Activated naive CD4-positive, alpha-beta T cell treated with anti-CD3 and anti-CD28 coated beads for 36 hours (primary cell): Measurements from ENCODE around the gene ARX. TPM values are rescaled to one million over a fixed set of nuclear protein-coding genes. Genes with fewer than 3 reads are reported as not detected.

Experiments used
- CTCF ChIA-PET: fragments of 350-600 bp; sonication (Branson Sonifier 250); formaldehyde crosslinking; loops from one replicate; lab custom pipeline; 2021; ENCODE audit warnings: antibody characterized with exemption; lab: Charles Lee
- DNase-seq: peaks from one replicate; pipeline ENCODE4 v3.0.0-alpha.2; 2020
- H3K27ac Mint-ChIP-seq: one replicate; pipeline ENCODE4 v1.8.0; 2021; ENCODE audit warnings: mild to moderate bottlenecking, mixed read lengths
- H3K27me3 Mint-ChIP-seq: one replicate; pipeline ENCODE4 v1.8.0; 2021; ENCODE audit warnings: low read depth, mixed read lengths
- H3K36me3 Mint-ChIP-seq: one replicate; pipeline ENCODE4 v1.8.0; 2021; ENCODE audit warnings: low read depth, mixed read lengths
- H3K4me1 Mint-ChIP-seq: one replicate; pipeline ENCODE4 v1.8.0; 2021; ENCODE audit warnings: low read depth, mixed read lengths
- H3K4me3 Mint-ChIP-seq: one replicate; pipeline ENCODE4 v1.8.0; 2021; ENCODE audit warnings: mild to moderate bottlenecking, moderate library complexity, mixed read lengths
- H3K9me3 Mint-ChIP-seq: one replicate; pipeline ENCODE4 v1.8.0; 2021; ENCODE audit warnings: mixed read lengths
- intact Hi-C: fragments of 100-400 bp; cut with micrococcal nuclease; formaldehyde crosslinking; loops from one replicate; pipeline ENCODE4 v1.15.1; 2023
- total RNA-seq, 2 experiments: library from RNA; stranded (reverse); gene quantifications; one replicate each; pipeline ENCODE4 v1.2.3, GENCODE V29; 2021

Gene ARX
- total RNA-seq, 2 experiments from 2014 or later: not detected

DNA sequence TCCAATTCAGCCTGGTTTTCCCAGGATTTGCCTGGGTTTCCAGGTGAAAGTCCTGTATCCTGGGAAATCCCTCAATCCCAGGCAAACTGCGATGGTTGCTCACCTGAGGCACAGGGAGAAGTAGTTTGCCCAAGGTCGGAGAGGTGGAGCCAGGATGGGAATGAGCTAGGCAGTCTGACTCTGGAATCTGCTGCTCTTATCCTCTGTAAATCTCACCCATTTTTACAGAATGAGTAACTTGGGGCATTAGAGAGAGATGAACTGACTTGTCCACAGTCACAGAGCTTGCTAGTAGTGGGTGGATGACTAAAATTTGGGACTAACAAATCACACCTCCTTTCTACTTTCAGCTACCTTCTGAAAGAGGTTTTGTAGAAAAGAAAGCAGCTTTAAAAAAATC lies 9.8 kb upstream of the ARX start:
- no peak overlapping the region for H3K4me3 Mint-ChIP-seq
- DNase-seq: no peak
- intact Hi-C loops: loop anchor here (10.0 kb wide), 1 partner anchor 351 kb away; no protein-coding TSS in a partner anchor
- no peaks in the 10 kb centered on the region for H3K9me3 Mint-ChIP-seq
- CTCF ChIA-PET: no interaction called here
- H3K27me3 Mint-ChIP-seq: peaks cover 36% of the 10 kb centered on the region
- H3K4me1 Mint-ChIP-seq: peaks cover 17% of the 10 kb centered on the region
- no peaks in the 10 kb centered on the region for H3K36me3 Mint-ChIP-seq
- no peak overlapping the region for H3K27ac Mint-ChIP-seq

DNA sequence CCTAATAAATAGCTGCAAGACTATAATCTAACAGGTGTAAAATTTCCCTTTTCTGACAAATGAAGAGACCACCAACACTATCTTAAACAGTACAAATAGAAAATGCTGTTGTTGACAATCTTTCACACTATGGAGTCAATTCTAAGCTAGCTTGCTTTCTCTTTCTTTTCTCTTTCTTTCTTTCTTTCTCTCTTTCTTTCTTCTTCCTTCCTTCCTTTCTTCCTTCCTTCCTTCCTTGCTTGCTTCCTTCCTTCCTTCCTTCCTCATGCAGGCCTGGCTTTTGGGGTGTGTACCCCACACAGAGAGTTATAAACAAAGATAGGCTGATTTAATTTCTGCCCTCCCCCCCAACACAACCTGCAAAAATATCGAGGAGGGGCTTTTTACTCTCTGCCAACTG lies 8.1 kb upstream of the ARX start:
- Mint-ChIP-seq H3K36me3 (no peaks in the 10 kb centered on the region), H3K4me1 (peaks cover 17% of the 10 kb centered on the region), H3K9me3 (no peaks in the 10 kb centered on the region), H3K4me3 (no peak overlapping the region), H3K27me3 (peaks cover 43% of the 10 kb centered on the region), H3K27ac (no peak overlapping the region)
- no peak for DNase-seq
- intact Hi-C loops: loop anchor here (1.0 to 10.0 kb wide), 3 partner anchors 17 to 349 kb away; no protein-coding TSS in a partner anchor
- CTCF ChIA-PET: interaction anchor here (1.0 to 2.0 kb wide), 2 partner anchors 13 to 16 kb away, joined by 3 to 7 read pairs; no protein-coding TSS in a partner anchor

DNA sequence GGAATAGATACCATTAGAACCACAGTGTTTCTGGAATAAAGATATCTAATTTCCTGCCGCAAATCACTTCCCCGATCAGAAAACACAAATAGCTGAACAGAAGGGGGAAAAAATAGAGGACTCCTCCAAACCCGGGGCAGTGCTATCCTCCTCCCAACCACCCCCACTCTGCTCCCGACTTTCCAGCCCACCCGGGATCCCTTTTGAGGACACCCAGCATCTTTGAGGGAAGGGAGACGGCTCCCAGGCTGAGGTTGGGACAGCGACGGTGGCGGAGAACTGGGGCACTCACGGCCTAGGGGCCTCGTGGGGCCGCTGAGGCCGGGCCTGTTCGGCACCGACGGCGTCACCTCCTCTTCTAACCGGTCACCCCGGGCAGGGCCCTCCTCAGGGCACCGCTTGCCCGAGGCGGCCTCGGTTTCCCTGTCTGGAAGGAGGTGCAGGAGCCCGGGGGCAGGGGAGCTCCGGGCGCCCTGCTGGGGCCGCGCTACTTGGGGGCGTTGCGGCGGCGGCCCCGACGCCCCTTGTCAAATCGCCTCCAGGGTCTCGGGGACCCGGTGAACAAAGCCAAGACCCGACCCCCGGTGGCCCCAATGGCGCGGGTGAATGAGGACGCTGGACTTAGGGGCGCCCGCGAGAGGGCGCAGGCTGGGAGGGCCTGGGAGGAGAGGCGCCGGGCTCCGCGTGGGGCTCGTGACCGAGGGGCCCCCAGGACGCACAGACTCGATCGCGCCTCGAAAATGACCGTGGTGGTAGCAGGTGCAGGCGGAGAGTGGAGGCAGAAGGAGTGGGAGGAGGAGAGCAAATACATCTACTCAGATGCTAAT lies 6.9 kb upstream of the ARX start:
- DNase-seq: no peak
- CTCF ChIA-PET: interaction anchor here (0.6 to 2.0 kb wide), 4 partner anchors 15 to 755 kb away, joined by 3 to 7 read pairs (median 4); no protein-coding TSS in a partner anchor
- Mint-ChIP-seq H3K36me3 (no peaks in the 10 kb centered on the region), H3K4me1 (peaks cover 17% of the 10 kb centered on the region), H3K27ac (no peak overlapping the region), H3K9me3 (no peaks in the 10 kb centered on the region), H3K4me3 (no peak overlapping the region), H3K27me3 (peaks cover 47% of the 10 kb centered on the region)
- intact Hi-C loops: loop anchor here (1.0 to 10.0 kb wide), 3 partner anchors 16 to 348 kb away; no protein-coding TSS in a partner anchor

DNA sequence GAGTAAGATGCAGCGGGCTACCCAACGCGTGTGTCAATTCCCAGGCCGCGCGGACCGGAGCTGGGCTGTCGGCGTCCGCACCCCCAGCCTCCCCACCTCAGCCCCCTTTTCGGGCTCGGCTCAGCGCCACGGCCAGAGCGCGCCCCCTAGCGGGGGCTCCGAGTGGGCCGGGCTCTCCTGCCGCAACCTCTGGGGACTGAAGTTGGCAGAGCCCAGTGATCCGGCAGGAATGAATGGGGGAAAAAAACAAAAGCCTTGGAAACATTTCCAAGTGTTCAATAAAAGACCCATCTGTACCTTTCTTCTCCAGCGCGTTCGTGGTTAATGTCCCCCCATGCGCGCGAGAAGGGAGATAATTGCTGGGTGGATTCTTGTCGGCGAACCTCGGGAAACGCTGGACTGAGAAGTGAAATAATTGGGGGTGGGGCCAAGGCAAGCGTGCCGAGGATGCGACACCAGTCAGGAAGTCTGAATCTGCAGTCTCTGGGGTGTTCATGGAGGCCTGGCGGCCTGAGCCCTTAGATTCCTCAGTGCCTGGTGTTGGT lies 5.2 kb upstream of the ARX start:
- Mint-ChIP-seq H3K27ac (no peak overlapping the region), H3K4me3 (peak overlapping the region; percentile 12), H3K36me3 (no peaks in the 10 kb centered on the region), H3K4me1 (peaks cover 23% of the 10 kb centered on the region), H3K27me3 (peaks cover 59% of the 10 kb centered on the region), H3K9me3 (no peaks in the 10 kb centered on the region)
- CTCF ChIA-PET: interaction anchor here (0.7 to 1.9 kb wide), 7 partner anchors 8 to 650 kb away, joined by 3 to 11 read pairs (median 3); no protein-coding TSS in a partner anchor
- intact Hi-C loops: loop anchor here (1.0 to 10.0 kb wide), 2 partner anchors 183 to 346 kb away; no protein-coding TSS in a partner anchor
- DNase-seq: peak; percentile 42

DNA sequence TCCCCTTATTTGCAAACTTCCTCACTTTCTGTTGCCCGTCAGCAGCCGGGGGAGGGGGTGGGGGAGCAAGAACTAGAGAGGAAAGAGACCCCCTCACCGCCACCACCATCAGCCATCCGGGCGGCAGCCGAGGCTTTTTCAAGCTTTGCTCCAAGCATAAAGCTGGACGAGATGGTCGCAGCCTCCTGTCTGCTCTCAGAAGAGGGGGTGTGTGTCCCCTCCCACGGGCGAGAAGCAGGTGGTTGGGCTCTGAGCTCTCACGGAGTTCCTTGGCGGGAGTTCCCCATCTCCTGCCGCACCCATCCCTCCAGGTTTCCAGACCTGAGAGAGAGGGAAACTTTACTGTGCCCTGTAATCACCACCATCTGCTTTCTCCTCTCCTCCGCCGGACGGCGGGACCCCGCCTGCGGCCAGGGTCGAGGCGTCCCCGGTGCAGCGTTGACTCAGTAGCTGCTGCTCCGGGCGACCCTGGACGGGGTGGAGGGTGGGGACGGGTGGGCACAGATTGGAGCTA lies 4.7 kb upstream of the ARX start:
- H3K4me1 Mint-ChIP-seq: peaks cover 24% of the 10 kb centered on the region
- H3K27me3 Mint-ChIP-seq: peaks cover 61% of the 10 kb centered on the region
- intact Hi-C loops: loop anchor here (10.0 kb wide), 1 partner anchor 346 kb away; no protein-coding TSS in a partner anchor
- H3K9me3 Mint-ChIP-seq: no peaks in the 10 kb centered on the region
- CTCF ChIA-PET: interaction anchor here (0.8 to 1.9 kb wide), 4 partner anchors 8 to 650 kb away, joined by 3 to 11 read pairs (median 4); no protein-coding TSS in a partner anchor
- H3K4me3 Mint-ChIP-seq: no peak overlapping the region
- no peak overlapping the region for H3K27ac Mint-ChIP-seq
- H3K36me3 Mint-ChIP-seq: no peaks in the 10 kb centered on the region
- DNase-seq: no peak

DNA sequence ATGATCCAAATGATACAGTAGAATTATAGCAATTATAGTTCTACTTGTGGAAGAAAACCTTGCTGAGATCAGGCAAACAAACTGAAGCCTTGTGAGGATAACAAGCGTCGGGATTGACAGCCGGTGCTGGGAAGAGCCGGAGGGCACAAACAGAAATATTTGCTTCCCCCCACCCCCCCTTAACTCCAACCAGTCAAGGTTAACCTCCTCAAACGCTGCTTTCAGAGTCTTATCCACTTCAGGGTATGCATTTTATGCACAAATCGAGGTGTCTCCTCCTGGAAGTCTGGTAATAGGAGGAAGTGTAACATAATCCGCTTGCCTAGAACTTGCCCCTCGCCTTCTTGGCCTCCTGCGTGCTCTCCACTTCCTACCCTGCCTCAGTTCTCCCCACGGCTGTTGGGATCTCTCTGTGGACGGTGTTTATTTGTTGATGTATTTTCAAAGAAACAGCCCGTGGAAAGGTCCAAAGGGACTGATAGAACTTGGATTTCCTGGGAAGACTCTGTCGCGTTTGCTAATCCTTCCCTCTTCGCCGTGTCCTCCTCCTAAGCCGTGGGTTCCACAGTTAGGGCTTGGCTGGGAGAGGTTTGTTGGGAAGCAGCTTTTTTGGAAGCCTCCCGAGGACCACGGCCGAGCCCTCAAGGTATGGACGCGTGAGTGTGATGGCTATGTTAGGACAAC lies 4.1 kb upstream of the ARX start:
- H3K36me3 Mint-ChIP-seq: no peaks in the 10 kb centered on the region
- H3K9me3 Mint-ChIP-seq: no peaks in the 10 kb centered on the region
- intact Hi-C loops: loop anchor here (10.0 kb wide), 2 partner anchors 345 to 645 kb away; no protein-coding TSS in a partner anchor
- H3K27ac Mint-ChIP-seq: no peak overlapping the region
- H3K4me1 Mint-ChIP-seq: peaks cover 26% of the 10 kb centered on the region
- no peak for DNase-seq
- peaks cover 66% of the 10 kb centered on the region for H3K27me3 Mint-ChIP-seq
- CTCF ChIA-PET: interaction anchor here (0.8 to 1.9 kb wide), 4 partner anchors 9 to 649 kb away, joined by 3 to 11 read pairs (median 4); no protein-coding TSS in a partner anchor
- H3K4me3 Mint-ChIP-seq: no peak overlapping the region

DNA sequence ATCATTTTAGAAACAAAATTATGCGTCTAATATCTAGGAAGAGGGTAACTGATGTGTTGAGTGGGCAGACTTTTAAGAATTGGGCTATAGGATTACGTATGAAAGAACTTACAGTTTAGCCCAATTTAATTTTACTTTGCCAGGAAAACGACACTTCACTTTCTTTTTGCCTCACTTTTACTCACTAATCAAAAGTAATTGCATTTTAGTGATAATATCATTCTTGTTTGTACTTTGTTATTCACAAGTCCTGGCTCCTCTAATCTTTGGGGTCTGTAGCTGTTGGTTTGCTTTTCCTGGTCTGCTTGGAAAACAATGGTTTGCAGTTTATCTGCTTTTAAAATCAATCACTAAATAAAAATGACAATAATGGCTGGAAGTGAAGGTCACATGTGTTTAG lies 2.9 kb upstream of the ARX start:
- peaks cover 31% of the 10 kb centered on the region for H3K4me1 Mint-ChIP-seq
- DNase-seq: no peak
- H3K27ac Mint-ChIP-seq: no peak overlapping the region
- intact Hi-C loops: loop anchor here (1.0 to 10.0 kb wide), 2 partner anchors 266 to 644 kb away; no protein-coding TSS in a partner anchor
- H3K36me3 Mint-ChIP-seq: no peaks in the 10 kb centered on the region
- no peaks in the 10 kb centered on the region for H3K9me3 Mint-ChIP-seq
- H3K4me3 Mint-ChIP-seq: no peak overlapping the region
- CTCF ChIA-PET: no interaction called here
- H3K27me3 Mint-ChIP-seq: peaks cover 61% of the 10 kb centered on the region

DNA sequence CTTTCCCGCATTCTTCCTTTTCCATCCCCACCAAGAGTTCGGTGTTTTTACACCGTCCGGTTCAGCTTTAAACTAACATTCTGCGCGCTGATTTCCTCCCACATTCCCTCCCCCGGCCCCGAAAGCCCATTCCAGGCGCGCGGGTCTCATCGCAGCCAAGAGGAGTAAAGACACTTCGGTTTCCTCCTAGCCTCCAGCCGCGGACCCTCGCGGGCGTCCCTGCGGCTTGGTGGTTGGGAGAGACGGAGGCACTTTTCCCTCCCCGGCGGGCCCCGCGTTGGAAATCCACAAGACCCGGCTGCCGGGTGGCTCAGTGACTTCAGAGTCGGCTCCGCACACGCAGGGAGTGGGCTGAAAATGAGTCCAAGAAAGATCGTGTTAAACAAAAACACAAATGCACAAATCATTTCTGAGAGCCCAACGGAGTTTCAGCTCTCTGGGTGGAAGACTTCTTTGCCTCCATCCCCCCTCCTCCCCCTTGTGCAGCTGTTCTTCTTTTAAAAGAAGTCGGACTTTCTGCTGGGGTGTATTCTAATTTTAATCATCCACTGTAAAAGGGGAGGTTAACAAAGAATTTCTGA lies 2.0 kb upstream of the ARX start:
- no peak overlapping the region for H3K4me3 Mint-ChIP-seq
- no peaks in the 10 kb centered on the region for H3K9me3 Mint-ChIP-seq
- intact Hi-C loops: loop anchor here (1.0 to 10.0 kb wide), 2 partner anchors 265 to 643 kb away; no protein-coding TSS in a partner anchor
- peaks cover 29% of the 10 kb centered on the region for H3K4me1 Mint-ChIP-seq
- no peak overlapping the region for H3K27ac Mint-ChIP-seq
- CTCF ChIA-PET: no interaction called here
- H3K27me3 Mint-ChIP-seq: peaks cover 60% of the 10 kb centered on the region
- no peaks in the 10 kb centered on the region for H3K36me3 Mint-ChIP-seq
- DNase-seq: no peak

DNA sequence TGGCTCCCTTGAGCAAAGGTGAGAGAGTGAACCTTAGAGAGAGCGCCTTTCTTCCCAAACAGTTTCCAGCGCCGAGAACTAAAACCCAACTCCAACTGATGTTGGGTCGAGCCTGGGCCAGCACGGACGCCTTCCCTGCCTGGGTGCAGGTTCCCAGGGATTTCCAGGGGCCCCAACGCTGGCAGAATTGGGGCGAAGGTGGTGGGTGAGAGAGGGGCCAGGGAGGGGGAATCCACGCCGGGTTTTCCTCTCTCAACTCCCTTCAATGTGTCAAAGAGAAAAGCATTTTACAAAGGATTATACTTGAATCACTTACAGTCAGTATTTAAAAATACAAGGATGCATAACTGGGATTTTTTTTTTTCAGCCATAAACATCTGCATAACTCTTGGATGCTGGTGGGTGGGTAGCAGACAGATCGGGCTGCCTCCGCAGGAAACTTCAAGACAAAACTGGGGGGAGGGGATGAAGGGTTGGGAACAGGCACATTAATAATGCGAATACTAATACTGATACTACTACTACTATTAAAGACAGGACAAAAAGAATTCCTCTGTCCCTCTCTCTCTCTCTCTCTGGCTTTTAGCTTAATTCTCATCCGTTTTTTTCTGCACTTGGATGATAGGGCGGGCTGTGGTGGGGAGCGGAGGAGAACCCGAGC lies 1.3 kb upstream of the ARX start:
- peaks cover 59% of the 10 kb centered on the region for H3K27me3 Mint-ChIP-seq
- CTCF ChIA-PET: no interaction called here
- intact Hi-C loops: loop anchor here (10.0 kb wide), 1 partner anchor 642 kb away; no protein-coding TSS in a partner anchor

DNA sequence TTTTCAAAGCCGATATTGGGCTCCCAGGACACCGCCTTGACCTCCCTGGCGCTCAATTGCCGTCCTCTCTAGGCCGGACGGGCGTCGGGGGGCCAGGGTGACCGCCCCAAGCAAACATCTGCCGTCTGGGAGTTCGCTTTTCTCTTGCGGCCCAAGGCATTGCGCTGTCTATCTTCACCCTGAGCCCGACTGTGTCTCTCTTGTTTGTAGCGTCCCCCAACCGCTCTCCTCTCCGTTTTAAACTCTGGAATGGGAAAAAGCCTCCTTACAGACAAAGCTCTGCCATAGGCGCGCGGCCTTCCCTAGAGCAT lies 551 bp upstream of the ARX start:
- Mint-ChIP-seq H3K36me3 (no peaks in the 10 kb centered on the region), H3K27me3 (peaks cover 52% of the 10 kb centered on the region), H3K4me3 (no peak overlapping the region), H3K4me1 (peaks cover 17% of the 10 kb centered on the region), H3K27ac (no peak overlapping the region), H3K9me3 (no peaks in the 10 kb centered on the region)
- DNase-seq: no peak
- CTCF ChIA-PET: no interaction called here
- intact Hi-C loops: loop anchor here (10.0 kb wide), 1 partner anchor 642 kb away; no protein-coding TSS in a partner anchor

More for the DNA sequence above, 1.3 kb upstream of the ARX start:
- H3K4me1 Mint-ChIP-seq: peaks cover 25% of the 10 kb centered on the region
- no peaks in the 10 kb centered on the region for H3K9me3 Mint-ChIP-seq
- H3K4me3 Mint-ChIP-seq: no peak overlapping the region
- no peak for DNase-seq
- H3K36me3 Mint-ChIP-seq: no peaks in the 10 kb centered on the region
- H3K27ac Mint-ChIP-seq: no peak overlapping the region

DNA sequence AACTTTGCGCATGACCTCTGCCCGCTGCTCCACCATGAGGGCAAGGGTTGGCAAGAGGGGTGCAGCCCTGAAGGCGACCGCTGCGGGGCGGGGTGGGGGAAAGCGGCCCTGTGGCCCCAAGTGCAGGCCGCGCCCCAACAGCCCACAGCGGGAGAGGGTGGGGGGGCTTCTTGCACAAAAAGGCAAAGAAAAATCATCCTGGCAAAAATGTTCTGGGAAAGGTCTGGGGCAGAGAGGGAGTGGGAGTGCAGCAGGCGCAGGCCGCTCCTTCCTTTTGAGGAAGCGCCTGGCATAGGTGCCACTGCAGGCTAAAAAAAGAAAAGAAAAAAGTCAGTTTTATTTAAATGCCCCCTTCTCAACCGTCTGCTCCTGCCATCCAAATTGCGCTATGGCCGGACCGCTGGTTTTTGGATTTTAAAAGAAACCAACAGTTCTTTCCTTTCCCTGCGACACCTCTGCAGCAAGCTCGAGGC lies 1.4 kb downstream of the ARX start:
- CTCF ChIA-PET: interaction anchor here (1.7 kb wide), 1 partner anchor 130 kb away, joined by 4 read pairs; no protein-coding TSS in a partner anchor
- Mint-ChIP-seq H3K9me3 (no peaks in the 10 kb centered on the region), H3K4me1 (peaks cover 13% of the 10 kb centered on the region), H3K27me3 (peaks cover 56% of the 10 kb centered on the region), H3K27ac (no peak overlapping the region), H3K4me3 (peak overlapping the region; percentile 49), H3K36me3 (no peaks in the 10 kb centered on the region)
- intact Hi-C loops: loop anchor here (5.0 to 10.0 kb wide), 2 partner anchors 177 to 640 kb away; no protein-coding TSS in a partner anchor
- no peak for DNase-seq
